GM12874 (cell line): Measurements from ENCODE around the gene HIRIP3.

ENCODE experiments used
- TF ChIP-seq, protein P1 (sequence below): IDR thresholded peaks from 2 replicates; pipeline ENCODE4 v1.5.1; 2011; ENCODE audit warnings: low read depth, mild to moderate bottlenecking, control low read depth, low read length, moderate library complexity; ENCODE audit not compliant: insufficient read depth

Gene HIRIP3

GRCh38 chr16:29985271-29985811 lies 10.1 kb downstream of the HIRIP3 start:
- TF ChIP-seq, protein P1, sequence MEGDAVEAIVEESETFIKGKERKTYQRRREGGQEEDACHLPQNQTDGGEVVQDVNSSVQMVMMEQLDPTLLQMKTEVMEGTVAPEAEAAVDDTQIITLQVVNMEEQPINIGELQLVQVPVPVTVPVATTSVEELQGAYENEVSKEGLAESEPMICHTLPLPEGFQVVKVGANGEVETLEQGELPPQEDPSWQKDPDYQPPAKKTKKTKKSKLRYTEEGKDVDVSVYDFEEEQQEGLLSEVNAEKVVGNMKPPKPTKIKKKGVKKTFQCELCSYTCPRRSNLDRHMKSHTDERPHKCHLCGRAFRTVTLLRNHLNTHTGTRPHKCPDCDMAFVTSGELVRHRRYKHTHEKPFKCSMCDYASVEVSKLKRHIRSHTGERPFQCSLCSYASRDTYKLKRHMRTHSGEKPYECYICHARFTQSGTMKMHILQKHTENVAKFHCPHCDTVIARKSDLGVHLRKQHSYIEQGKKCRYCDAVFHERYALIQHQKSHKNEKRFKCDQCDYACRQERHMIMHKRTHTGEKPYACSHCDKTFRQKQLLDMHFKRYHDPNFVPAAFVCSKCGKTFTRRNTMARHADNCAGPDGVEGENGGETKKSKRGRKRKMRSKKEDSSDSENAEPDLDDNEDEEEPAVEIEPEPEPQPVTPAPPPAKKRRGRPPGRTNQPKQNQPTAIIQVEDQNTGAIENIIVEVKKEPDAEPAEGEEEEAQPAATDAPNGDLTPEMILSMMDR: no peak

GRCh38 chr16:29984764-29985147 lies 10.7 kb downstream of the HIRIP3 start:
- TF ChIP-seq, protein P1: no peak

GRCh38 chr16:29984137-29984763 lies 11.2 kb downstream of the HIRIP3 start:
- TF ChIP-seq, protein P1: no peak

DNA sequence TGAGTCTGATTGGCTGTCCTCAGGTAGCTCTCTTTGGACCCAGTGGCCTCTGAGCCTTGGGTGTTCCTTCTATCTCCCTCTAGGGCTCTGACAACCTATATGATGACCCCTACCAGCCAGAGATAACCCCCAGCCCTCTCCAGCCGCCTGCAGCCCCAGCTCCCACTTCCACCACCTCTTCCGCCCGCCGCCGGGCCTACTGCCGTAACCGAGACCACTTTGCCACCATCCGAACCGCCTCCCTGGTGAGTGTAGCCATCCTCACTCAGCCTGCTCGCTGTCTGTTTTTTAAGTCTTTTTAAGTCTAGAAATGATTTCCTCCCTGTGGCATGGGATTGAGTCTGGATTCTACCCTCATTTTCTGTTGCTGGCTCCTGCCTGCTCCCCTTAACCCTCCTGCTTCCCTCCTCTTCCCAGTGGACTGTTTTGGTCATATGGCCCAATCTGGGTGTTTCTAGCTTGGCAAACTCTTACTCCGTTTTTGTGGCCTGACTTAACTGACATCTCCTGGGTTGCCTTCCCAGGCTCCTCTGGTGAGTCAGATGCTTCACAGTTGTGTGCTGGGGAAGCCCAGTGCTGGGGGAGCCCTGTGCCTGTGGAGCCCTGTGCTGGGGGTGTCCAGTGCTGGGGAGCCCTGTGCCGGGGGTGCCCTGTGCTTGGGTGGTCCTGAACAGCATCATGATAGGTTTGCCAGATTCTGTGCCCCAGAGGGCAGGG lies 11.8 kb downstream of the HIRIP3 start:
- TF ChIP-seq, protein P1: no peak

DNA sequence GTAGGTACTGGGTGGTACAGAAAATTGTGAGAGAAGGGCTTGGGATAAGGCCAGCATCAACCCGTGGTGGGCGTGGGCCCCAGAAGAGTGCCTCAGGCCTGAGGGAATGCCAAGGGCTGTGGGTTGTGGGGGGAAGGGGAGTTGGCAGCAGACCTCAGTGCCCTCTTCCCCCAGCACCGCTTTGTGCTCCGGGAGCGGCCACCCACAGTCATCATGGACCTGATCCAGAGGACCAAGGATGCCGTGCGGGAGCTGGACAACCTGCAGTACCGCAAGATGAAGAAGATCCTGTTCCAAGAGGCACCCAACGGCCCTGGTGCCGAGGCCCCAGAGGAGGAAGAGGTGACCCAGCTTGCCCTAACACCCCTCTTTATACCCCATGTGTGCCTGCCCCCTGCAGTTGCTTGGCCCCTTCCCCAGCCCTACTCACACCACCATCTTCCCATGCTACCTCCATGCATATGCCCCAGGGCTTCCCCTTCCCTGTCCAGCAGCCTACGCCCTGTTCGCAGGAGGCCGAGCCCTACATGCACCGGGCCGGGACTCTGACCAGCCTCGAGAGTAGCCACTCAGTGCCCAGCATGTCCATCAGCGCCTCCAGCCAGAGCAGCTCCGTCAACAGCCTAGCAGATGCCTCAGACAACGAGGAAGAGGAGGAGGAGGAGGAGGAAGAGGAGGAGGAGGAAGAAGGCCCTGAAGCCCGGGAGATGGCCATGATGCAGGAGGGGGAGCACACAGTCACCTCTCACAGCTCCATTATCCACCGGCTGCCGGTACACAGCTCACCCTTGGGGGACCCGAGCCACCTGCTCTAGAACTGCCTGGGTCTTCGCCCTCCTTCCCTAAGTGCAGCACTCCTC lies 12.6 kb downstream of the HIRIP3 start:
- TF ChIP-seq, protein P1: no peak

DNA sequence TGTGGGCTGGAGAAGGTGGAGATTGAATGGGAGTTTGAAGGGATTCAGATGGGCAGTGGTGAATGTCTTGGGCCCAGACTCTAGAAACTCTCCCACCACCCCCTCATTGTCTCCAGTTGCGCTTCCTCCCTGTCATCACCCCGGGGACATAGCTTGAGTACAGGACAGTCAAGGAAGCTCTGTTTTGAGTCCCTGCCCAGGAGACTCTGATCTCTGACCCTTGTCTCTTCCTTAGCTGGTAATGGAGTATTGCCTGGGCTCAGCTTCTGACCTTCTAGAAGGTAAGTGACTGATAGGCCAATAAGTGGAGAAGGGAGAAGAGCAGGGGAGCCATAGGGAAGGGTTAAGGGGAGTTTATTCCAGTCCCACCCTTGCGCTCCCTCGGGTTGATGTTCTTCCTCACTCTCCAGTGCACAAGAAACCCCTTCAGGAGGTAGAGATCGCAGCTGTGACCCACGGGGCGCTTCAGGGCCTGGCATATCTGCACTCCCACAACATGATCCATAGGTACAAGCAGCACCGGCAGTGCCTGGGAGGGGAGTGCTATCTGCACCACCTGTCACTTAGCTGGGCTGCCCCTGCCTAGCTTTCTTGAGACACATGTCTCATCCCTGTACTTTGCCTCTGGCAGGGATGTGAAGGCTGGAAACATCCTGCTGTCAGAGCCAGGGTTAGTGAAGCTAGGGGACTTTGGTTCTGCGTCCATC lies 16.7 kb downstream of the HIRIP3 start:
- TF ChIP-seq, protein P1: no peak
